HG03064 (cell line): Measurements from ENCODE around the gene KPNA4.
"Not testable (repeated sequence)": the region's sequence is repeated elsewhere in the genome, so short reads cannot be mapped to it uniquely, and the experiment has no call there.

Experiments used
- ATAC-seq: cut with Tn5 transposase; IDR thresholded peaks from one replicate; pipeline ENCODE4 v1.9.1; 2021; ENCODE audit warnings: low read depth; ENCODE audit not compliant: unreplicated experiment

The KPNA4 gene

GRCh38 chr3:160516391-160516790 lies 49.0 kb downstream of the KPNA4 start:
- ATAC-seq, result not testable (repeated sequence)

GRCh38 chr3:160501325-160501724 lies 64.0 kb downstream of the KPNA4 start:
- ATAC-seq, result no peak

- no peak for ATAC-seq
Measured at GRCh38 chr3:160498202-160498601, 67.2 kb downstream of the KPNA4 start.

- ATAC-seq, result no peak
Measured at GRCh38 chr3:160490166-160490565, 75.2 kb downstream of the KPNA4 start.

- no peak for ATAC-seq
Measured at GRCh38 chr3:160486459-160486869, 78.9 kb downstream of the KPNA4 start.

- no peak for ATAC-seq
Measured at GRCh38 chr3:160482796-160483195, 82.6 kb downstream of the KPNA4 start.

GRCh38 chr3:160481856-160482255 lies 83.5 kb downstream of the KPNA4 start:
- ATAC-seq, result no peak

- ATAC-seq, result no peak
Measured at GRCh38 chr3:160480931-160481330, 84.4 kb downstream of the KPNA4 start.

- no peak for ATAC-seq
Measured at GRCh38 chr3:160479376-160479775, 86.0 kb downstream of the KPNA4 start.

GRCh38 chr3:160478338-160478737 lies 87.0 kb downstream of the KPNA4 start:
- no peak for ATAC-seq

- no peak for ATAC-seq
Measured at GRCh38 chr3:160477750-160478149, 87.6 kb downstream of the KPNA4 start.

- ATAC-seq, result no peak
Measured at GRCh38 chr3:160475884-160476283, 89.5 kb downstream of the KPNA4 start.

GRCh38 chr3:160475153-160475552 lies 90.2 kb downstream of the KPNA4 start:
- no peak for ATAC-seq

GRCh38 chr3:160474416-160474838 lies 90.9 kb downstream of the KPNA4 start:
- no peak for ATAC-seq

- no peak for ATAC-seq
Measured at GRCh38 chr3:160473978-160474377, 91.4 kb downstream of the KPNA4 start.

GRCh38 chr3:160473221-160473620 lies 92.2 kb downstream of the KPNA4 start:
- ATAC-seq, result no peak

GRCh38 chr3:160472344-160472743 lies 93.0 kb downstream of the KPNA4 start:
- ATAC-seq, result peak; percentile 89

- ATAC-seq, result peak; percentile 8
Measured at GRCh38 chr3:160471892-160472291, 93.5 kb downstream of the KPNA4 start.

- no peak for ATAC-seq
Measured at GRCh38 chr3:160470181-160470580, 95.2 kb downstream of the KPNA4 start.

GRCh38 chr3:160464971-160465370 lies 100.4 kb downstream of the KPNA4 start:
- ATAC-seq, result no peak

- ATAC-seq, result no peak
Measured at GRCh38 chr3:160464321-160464720, 101.0 kb downstream of the KPNA4 start.

GRCh38 chr3:160460033-160460432 lies 105.3 kb downstream of the KPNA4 start:
- no peak for ATAC-seq

- ATAC-seq, result no peak
Measured at GRCh38 chr3:160459450-160459970, 105.9 kb downstream of the KPNA4 start.
